Endothelial cell of umbilical vein (primary cell): ENCODE data around the gene DTX2.
"Not testable (repeated sequence)": the region's sequence is repeated elsewhere in the genome, so short reads cannot be mapped to it uniquely, and the experiment has no call there.

Source experiments
- EZH2 ChIP-seq: IDR thresholded peaks from 2 replicates; pipeline ENCODE4 v1.6.1; 2012; ENCODE audit warnings: borderline replicate concordance, low read depth, mild to moderate bottlenecking, moderate library complexity, low read length, inconsistent platforms; ENCODE audit not compliant: severe bottlenecking
- JUN ChIP-seq: IDR thresholded peaks from 2 replicates; pipeline ENCODE4 v1.6.1; 2011; ENCODE audit warnings: borderline replicate concordance, low read depth; ENCODE audit not compliant: insufficient read length, insufficient read depth
- POLR2A ChIP-seq: IDR thresholded peaks from 2 replicates; pipeline ENCODE4 v1.6.1; 2012; ENCODE audit warnings: low read depth, mild to moderate bottlenecking, control low read depth, low read length
- TF ChIP-seq, protein P1 (sequence below), 2 donors: IDR thresholded peaks; 1 replicate in 1 of 2; 2 replicates in 1 of 2; pipeline ENCODE4 v1.5.1; 2011; ENCODE audit warnings: low read length in 2 of 2, mild to moderate bottlenecking in 2 of 2, moderate library complexity in 2 of 2, control low read depth in 1 of 2, inconsistent platforms in 1 of 2, low read depth in 1 of 2; ENCODE audit not compliant: insufficient read depth in 1 of 2; ENCODE audit errors: extremely low read depth in 1 of 2

- TF ChIP-seq POLR2A, EZH2, JUN: not testable (repeated sequence)
- TF ChIP-seq, protein P1, sequence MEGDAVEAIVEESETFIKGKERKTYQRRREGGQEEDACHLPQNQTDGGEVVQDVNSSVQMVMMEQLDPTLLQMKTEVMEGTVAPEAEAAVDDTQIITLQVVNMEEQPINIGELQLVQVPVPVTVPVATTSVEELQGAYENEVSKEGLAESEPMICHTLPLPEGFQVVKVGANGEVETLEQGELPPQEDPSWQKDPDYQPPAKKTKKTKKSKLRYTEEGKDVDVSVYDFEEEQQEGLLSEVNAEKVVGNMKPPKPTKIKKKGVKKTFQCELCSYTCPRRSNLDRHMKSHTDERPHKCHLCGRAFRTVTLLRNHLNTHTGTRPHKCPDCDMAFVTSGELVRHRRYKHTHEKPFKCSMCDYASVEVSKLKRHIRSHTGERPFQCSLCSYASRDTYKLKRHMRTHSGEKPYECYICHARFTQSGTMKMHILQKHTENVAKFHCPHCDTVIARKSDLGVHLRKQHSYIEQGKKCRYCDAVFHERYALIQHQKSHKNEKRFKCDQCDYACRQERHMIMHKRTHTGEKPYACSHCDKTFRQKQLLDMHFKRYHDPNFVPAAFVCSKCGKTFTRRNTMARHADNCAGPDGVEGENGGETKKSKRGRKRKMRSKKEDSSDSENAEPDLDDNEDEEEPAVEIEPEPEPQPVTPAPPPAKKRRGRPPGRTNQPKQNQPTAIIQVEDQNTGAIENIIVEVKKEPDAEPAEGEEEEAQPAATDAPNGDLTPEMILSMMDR (IDR thresholded peaks at IDR 0.05; ENCODE audit: extremely low read depth in 1 of 2, insufficient read depth in 1 of 2, low read depth in 1 of 2, low read length in 2 of 2): not testable (repeated sequence)
Observed at GRCh38 chr7:76499924-76500241, 38.4 kb downstream of the DTX2 start.
